A673 (cell line): ENCODE measurements around the gene CD40LG.

ENCODE experiments used
- CTCF ChIP-seq: fragments of 300-800, 200-600 bp; sonication (generic); conservative IDR thresholded peaks from 2 replicates; pipeline ENCODE4 v1.5.1; 2017; ENCODE audit warnings: low read depth, mild to moderate bottlenecking, antibody characterized with exemption, low read length, moderate library complexity, mixed read lengths
- EZH2 ChIP-seq: fragments of 200-600 bp; sonication (generic); IDR thresholded peaks from 2 replicates; pipeline ENCODE4 v1.6.1; 2017; ENCODE audit warnings: borderline replicate concordance, low read depth, mild to moderate bottlenecking, mixed read lengths, antibody characterized with exemption, low read length; ENCODE audit not compliant: poor library complexity, severe bottlenecking

- TF ChIP-seq EZH2: no peak
- TF ChIP-seq CTCF: no peak
Measured at GRCh38 chrX:136689436-136689835, 41.5 kb downstream of the CD40LG start.
